ENCODE results near the gene NUP214. TPM values are rescaled to one million over a fixed set of nuclear protein-coding genes. Genes with fewer than 3 reads are reported as not detected.

The NUP214 gene
- 16.3 and 18.2 TPM in 2 replicates for total RNA-seq

DNA sequence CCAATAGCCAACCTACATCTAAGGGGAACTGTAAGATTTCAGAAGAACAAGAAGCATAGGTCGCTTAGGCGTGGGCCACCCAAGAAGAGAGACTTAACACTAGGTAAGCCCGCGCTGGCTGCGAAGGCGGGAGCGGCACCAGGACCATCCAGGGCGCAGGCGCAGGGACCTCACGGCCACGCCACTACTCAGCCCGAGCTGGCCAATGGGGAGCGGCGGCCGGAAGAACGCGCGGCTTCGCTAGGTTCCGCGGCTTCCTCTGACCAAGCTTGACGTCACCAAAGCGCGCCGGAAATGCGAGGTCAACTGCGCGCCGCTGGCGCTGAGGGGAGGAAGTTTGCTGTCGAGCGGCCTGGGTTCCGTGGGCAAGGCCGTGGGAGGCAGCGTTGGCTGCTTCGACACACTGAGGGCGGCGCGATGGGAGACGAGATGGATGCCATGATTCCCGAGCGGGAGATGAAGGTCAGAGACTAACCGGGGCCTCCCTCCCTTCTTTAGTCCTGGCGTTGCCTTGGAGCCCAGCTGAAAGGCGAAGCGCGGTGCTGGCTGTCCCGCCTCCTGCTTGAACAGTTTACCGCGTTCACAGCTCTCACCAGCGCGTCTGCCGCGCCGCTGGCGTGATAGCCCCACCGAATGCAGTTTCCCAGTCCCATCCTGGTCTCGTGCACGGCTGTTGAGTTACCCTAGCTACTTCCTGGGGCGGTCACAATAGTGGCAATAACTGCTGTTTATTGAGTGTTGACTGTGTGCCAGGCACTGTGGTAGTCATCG is at the start of gene NUP214:
TSS of gene NUP214 (plus strand) at position 299 of the 771 bp plus-strand sequence. CDS start at position 418, 119 bp downstream.

DNA sequence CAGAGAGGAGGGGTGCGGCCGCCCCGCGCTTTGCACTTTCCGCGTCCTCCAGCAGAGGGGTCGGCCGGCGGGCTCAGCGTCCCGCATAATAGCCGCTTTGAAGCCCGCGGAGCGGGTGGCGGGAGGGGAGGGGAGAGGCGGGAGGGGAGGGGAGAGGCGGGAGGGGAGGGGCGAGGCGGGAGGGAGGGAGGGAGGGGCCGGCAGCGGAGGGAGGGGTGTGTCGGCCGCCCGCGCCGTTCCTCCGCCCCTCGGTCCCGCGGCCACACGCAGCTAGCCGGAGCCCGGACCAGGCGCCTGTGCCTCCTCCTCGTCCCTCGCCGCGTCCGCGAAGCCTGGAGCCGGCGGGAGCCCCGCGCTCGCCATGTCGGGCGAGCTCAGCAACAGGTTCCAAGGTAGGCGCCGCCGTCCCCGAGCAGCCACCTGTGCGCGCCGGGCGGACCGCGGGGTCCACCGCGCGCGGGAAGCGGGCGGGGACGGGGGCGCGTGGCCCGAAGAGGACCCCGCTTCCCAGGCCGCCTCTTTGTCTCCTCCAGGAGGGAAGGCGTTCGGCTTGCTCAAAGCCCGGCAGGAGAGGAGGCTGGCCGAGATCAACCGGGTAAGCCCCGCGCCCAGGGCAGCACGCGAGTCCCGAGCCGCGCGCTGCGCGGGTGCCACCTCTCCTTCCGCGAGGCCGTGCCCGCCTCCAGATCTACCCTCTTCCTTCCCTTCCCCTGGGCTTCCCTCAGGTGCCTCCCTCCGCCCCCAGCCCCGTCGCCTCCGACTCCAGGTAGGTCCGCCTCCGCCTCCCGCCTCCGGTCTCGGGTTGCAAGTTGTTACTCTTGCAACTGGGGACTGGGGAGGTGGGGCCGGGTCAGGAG is 28.9 kb upstream of the NUP214 start, which contains the start of gene AIF1L:
TSS of gene AIF1L (plus strand) at position 263 of the 857 bp plus-strand sequence. CDS start at position 362, 99 bp downstream.

DNA sequence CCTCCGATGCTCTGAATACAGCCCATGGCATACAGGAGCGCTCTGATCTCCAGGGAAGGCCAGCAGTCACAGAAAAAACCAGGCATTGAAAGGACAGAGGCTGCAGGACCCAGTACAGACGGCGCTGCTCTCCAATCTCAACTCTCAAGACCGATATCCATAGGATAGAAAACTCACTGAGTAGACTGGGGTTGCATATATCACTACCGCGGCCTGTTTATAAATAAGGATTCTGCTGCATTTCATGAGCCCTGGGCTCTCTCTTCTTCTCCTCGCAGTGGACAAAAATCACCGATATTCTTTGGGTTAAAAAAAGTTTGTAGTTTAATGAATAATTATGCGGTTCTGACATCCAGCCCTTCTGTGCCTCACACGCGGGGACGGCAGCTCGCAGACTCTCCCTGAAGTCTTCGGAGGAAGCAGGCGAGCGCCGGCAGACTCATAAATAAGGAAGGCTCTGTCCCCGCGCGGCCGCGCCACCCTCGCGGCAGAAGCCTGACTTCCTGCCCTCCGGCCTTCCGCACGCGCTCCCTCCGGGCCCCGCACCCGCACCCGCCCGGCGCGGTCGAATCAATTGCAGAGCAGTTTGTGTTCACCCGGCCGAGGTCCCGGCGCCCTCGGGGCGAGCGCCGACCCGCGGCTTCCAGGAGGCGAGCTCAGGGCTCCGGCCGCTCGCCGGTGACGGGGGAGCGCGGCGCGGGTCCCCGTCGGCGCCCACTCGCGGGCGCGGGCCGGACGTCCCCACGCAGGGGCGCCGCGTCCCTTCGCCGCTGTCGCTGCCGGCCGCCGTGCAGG is 150.9 kb downstream of the NUP214 start, which contains the start of gene FAM78A:
TSS of gene FAM78A (minus strand) at position 417 of the 795 bp plus-strand sequence. CDS start at position 86, 331 bp downstream.

Other genes starting within 250 kb of the NUP214 start
- not detected in 2 replicates for gene QRFP, start 228.8 kb upstream of the NUP214 start, total RNA-seq
- 7.2 and 10.7 TPM in 2 replicates for gene FIBCD1, start 186.3 kb upstream of the NUP214 start, total RNA-seq
- 0.30 and 0.33 TPM in 2 replicates for gene LAMC3, start 116.4 kb upstream of the NUP214 start, total RNA-seq
- 0.46 and 1.2 TPM in 2 replicates for gene AIF1L, start 29.1 kb upstream of the NUP214 start, total RNA-seq
- gene FAM78A, start 150.9 kb downstream of the NUP214 start, total RNA-seq: 0.69 and 0.85 TPM in 2 replicates
- gene PLPP7, start 164.1 kb downstream of the NUP214 start, total RNA-seq: 17.2 and 18.9 TPM in 2 replicates